GM19035 (cell line): ENCODE data around the gene BRCA2.
A peak's percentile ranks its signal among the peaks of the same experiment; 100 is the strongest.

Source experiments
- ATAC-seq: cut with Tn5 transposase; IDR thresholded peaks from one replicate; pipeline ENCODE4 v1.9.1; 2021; ENCODE audit not compliant: unreplicated experiment

Gene BRCA2

DNA sequence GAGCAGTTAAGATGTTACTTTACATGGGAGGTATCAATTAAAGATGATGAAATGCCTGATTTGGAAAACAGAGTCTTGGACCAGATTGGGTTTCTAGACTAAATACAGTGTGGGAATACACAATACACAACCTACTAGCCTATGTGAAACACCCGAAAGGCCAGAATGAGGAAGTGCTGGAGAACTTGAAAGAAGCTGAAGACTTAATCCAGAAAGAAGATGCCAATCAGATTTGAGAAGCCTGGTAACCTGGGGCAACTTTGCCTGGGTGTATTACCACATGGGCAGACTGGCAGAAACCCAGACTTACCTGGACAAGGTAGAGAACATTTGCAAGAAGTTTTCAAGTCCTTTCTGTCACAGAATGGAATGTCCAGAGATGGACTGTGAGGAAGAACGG lies 69.4 kb downstream of the BRCA2 start:
- ATAC-seq, result no peak

DNA sequence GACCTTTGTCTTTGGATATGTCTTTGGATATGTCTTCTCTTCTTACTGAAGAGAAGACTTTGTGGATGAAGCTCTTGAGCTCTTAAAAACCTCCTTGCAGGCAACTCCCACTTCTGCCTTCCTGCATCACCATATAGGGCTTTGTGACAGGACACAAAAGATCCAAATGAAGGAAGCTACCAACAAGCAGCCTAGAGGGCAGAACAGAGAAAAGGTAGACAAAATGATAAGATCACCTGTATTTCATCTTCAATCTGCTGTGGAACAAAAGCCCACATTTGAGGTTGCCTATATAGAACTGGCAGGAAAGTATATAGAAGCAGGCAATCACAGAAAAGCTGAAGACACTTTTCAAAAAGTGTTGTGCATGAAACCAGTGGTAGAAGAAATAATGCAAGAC lies 70.1 kb downstream of the BRCA2 start:
- no peak for ATAC-seq

DNA sequence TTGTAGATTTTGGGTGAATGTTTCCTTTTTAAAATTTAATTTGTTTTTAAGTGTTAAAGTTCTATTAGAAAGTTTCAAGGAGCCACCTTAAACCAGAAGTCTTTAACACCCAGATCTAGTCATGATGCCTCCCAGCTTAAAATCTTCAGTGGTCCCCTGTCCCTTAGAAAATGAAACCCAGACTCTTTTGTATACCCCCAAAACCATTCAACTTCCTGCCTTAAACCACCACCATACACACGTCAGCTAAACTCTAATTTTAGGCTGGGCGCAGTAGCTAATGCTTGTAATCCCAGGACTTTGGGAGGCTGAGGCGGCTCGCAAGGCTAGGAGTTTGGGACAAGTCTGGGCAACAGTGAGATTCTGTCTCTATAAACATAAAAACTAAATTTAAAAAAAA lies 74.7 kb downstream of the BRCA2 start:
- ATAC-seq, result no peak

DNA sequence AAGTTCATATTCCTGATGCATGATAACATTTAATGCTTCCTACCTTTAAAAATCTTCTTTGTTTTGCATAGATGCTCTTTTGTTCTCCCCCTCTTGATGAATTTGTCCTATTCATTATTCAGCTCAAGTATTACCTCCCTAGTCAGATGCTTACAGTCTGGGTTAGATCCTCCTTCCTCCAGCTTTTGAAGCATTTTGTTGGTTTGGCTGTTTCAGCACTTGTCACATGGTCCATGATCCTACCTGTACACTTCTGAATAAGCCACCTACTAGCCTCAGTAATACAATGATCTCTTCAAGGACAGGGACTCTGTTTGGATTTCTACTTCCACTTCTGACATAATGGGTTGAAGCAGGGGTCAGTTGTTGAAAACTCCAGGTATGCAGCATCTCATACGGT lies 75.2 kb downstream of the BRCA2 start:
- no peak for ATAC-seq

DNA sequence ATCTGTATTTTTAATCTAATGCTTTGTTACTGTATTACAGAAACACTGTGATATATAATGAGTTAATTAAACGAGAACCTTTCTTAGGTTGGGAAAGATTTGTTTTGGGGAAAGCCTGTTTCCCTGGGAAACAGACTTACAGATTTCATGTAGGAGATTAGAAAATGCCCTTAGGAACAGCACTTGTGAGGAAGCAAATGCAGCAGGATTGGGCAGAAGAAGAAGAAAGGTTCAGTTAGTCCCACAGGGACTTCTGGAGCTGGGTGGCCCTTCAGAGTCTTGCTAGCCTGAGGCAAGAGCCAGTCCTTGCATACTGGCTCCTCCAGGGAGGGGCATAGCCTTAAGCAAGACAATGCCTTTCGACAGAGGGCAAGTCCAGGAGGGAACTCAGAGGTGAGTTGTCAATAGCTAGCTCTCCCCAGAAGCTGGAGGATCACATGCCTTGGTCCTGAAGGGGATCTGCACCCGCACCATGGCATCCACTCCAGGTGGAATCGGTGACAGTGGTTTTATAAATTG lies 75.9 kb downstream of the BRCA2 start:
- no peak for ATAC-seq

DNA sequence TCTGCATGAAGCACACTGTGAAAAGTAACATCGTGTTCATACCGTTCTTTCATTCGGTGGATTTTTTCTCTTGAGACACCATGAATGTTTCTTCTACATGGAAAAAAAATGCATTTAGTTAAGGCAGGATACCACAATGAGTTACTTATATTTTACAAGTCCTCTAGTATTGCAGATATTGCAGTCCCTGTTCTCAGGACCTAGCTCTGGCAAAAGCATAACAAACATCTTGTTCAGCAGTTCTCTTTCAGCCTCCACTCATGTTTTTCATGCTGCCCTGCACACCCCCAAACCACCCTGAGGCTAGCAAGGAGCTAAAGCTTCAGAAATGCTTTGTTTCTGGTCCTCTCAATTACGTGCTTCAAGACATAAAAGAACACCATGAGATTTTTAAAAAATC lies 87.8 kb downstream of the BRCA2 start:
- no peak for ATAC-seq

DNA sequence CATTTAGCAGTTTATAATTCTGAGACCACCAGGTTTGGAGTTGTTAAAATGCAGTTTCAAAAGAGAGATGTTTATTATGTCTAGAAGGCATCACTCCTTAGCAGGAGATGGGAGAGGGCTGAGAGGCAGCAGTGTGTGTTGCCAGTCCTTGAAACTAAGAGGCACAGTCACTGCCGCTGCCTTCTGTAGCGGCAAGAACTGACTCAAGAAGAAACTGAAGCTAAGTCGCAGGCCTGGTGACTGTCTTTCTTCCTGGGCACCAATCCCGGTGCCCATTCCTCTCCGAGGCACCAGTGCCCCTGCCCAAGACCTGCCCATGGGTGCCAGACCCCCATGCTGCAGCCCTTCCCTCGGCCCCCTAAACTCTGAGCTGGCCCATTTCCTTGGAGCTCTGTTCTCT lies 92.5 kb downstream of the BRCA2 start:
- ATAC-seq, result peak; percentile 68

DNA sequence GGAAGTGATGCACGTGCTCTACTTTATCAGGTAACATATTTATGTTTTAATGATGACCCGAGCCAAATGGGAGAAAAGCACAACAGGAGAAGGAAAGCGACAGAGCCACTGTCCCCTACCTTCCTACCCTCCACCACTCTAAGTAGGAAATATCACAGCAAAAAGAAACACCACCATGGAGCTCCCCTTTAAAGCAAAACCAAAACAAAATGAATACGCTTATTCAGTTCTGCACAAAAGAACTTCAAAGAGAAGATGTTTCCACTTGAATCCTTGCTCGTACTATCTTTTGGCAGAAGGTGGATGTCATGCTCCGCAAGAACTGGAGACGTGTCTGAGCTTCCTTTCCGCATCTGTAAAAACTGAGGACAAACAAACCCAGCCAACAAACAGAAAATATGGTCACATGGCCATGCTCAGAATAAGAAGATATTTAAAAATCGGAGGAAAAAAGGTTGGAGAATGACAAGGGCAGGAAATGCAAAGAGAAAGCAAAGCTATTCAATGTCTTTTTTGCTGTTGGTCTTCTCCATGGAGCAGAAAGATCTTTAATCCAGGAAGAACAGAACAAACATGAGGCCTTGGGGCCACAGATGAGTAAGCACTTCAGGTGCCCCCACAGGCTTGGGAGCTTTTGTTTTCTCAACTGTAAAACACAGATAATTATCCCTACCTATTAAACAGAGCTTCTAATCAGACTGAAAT lies 93.1 kb downstream of the BRCA2 start:
- peak; percentile 33 for ATAC-seq

DNA sequence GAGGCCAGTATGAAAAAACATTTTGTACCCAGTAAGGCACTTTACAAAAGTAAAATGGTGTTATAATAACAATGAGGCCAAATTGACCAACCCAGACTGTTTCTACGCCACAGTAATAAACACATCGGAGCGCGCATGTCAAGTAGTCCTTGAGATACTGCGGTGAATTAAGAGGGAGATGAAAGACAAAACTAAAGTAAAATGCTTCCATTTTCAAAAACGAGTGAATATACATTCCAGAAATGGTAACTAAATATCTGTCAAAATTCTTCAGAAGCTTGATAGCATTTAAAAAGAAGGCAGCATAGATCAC lies 93.6 kb downstream of the BRCA2 start:
- ATAC-seq, result no peak

DNA sequence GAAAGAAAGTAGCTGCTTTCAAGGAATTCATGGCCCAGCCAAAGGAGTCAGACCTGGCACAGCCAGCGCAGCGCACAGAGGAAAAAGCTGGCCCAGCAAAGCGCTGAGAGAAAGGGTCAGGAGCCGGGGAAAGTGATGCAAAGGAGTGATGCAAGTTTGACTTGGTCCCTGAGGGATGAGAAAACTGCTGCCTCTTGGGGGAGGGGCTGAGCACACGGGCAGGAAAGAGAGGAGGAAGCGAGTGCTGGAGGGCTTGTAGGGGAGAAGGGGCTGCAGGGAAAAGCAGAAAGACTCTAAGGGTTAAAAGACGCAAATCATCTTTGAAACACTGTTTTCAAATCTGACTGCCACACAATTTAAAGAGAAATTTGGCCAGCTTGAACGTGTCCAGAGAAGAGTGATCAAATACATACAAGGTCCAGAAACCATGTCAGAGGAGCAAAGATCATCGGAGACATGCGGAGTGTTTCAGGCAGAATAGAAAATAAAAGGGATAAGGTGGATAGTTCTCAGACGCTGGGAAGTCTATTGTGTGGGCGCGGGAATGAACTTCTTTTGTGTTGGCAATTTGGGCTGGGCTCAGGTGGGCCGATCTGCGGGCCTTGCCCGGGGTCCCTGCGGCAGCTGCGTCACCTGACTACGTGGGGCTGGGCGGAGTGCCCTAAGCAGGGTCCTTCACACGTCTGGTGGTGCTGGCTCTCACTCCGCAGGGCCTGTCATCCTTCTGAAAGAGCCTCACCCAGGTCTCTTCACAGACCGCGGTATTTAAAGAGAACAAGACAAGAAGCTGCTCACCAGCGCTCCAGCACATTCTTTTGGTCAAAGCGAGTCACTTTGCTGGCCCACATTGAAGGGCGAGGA lies 94.5 kb downstream of the BRCA2 start:
- no peak for ATAC-seq

DNA sequence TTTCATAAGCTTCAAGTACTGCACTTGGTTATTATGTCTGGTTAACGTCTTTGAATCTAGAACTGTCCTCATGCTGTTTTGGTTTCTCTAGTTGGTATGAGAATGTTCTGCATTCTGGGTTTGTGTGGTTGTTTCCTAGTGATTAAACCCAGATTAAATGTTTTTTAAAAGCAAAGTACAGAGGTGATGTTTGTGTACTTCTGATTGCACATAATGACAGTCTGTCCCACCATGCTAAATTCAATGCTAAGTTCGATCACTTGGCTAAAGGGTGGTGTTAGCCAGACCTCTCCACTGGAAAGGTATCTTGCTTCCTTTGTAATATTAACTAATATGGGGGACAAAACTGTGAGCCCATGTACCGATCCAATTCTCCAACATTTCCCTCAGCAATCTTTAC lies 98.0 kb downstream of the BRCA2 start:
- no peak for ATAC-seq

DNA sequence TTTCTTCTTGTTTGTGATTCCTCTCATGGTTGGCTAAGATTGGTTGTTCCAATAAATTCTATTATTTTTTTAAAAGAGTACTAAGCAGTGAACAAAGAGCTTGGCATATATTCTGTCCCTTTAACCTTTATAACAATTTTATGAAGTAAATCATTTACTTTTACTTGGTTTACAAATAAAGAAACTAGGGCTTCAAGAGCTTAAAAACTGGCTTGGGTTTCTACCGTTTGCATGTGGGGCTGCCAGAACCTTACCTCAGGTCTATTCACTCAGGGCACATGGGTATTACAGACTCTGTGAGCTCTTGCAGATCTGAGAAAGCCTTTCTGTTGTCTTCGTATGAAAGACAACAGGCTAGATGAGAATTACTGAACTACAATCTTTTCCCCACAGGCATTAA lies 99.3 kb downstream of the BRCA2 start:
- no peak for ATAC-seq

DNA sequence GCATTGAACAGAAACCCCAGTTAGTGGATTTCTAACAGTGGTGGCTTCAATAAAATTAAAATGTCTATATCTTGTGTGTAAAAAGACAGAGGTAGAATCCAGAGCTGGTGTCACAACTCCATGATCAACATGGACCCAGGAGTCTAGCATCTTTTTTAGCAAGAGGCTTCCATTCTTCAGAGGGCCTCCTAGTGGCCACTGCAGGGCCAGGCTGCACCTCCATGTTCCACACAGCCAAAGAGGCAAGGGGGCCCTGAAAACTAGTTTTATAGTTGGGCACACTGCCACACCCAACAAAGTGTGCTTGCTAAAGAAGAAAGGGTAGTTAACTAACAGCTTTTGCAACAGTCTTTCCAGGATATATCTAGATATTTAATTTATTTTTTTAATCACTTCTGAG lies 99.7 kb downstream of the BRCA2 start:
- ATAC-seq, result no peak

DNA sequence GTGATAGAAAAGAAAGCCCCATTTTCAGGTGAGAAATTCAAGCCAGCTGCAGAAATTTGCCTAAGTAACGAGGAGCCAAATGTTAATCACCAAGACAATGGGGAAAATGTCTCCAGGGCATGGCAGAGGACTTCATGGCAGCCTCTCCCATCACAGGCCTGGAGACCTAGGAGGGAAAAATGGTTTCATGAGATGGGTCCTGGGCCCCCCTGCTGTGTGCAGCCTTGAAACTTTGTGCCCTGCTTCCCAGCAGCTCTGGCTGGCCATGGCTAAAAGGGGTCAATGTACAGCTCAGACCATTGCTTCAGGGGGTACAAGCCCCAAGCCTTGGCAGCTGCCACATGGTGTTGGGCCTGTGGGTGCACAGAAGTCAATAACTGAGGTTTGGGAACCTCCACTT lies 102.7 kb downstream of the BRCA2 start:
- no peak for ATAC-seq

DNA sequence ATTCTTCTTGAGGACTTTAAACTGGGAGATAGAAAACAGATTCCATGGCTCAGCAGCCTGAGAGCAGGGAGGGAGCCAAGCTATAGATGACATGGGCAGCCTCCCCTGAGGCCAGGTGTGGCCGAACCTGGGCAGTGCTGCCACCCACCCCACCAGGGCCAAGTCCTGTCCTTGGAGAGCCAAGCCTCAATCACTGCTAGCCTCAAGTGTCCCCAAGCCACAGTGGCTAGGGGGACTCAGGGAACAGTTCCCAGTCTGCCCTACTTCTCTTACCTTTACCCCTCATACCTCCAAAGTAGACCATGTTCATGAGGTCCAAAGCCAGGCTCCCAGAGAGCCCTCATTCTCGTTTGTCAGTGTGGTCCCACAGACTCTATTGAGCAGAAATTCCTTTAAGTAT lies 104.6 kb downstream of the BRCA2 start:
- ATAC-seq, result no peak

DNA sequence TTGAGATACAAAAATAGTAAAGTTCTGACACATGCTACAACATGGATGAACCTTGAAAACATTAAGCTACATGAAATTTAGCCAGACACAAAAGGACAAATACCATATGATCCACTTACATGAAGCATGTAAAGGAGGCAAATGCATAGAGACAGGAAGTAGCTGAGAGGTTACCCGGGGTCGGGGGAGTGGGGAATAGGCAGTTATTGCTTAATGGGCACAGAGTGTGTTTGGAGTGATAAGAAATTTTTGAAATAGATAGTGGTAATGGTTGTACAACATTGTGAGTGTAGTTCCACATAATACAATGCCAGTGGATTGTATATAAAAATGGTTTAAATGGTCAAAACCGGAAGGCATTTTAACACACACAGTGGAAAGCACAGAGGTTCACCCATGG lies 108.3 kb downstream of the BRCA2 start:
- ATAC-seq, result no peak

DNA sequence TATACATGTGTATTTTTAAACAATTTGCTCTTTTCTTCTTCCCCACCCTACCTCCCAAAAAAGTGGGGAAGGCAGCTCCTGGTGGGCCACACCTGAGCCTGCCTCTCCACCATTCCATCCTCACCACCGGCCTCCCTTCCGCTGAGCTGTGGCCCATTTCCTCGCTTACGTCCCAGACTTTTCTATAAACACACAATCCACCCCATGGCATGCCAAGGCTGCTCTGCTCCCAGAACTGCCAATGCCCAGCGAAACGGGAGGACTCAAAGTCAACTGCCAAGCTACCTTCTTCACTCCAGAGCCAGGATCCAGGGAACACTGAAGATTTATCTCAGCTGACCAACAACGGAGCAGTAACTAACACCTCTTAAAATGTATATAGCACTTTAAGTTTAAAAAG lies 109.8 kb downstream of the BRCA2 start:
- no peak for ATAC-seq

DNA sequence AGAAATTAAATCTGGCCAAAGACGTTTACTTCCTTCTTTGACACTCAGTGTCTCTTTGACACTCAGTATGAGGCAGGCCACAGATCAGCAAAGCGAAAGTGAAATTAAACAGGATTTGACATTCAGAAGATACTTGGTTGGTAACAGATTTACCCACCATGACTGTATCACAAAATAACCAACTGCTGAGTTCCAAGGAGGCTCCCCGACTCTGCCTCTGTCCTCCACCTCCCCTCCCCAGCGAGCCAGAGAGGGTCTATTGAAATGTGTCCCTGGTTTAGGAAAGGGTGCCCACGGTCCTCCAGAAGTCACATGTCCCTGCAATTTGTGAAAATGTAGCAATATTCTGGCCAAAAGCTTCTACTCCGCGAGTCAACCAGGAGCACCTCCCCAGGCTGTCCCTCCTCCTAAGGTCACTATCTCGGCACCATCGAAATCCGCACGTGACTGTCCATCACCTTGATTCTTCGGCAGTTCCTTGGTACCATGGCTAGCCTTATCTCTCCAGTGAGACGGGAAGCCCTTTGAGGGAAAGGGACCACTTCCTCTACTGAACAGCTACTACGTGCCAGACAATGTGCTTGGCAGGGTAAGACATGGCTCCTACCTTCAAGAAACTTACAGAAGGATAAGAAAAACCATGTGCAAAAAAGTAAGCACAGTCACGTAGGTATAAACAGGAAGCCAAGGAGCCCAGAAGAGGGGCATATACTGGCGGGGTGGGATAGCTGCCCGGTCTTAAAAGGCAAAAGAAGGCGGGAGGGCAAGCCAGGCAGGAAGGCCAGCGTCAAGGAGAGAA lies 111.1 kb downstream of the BRCA2 start:
- ATAC-seq, result peak; percentile 42

DNA sequence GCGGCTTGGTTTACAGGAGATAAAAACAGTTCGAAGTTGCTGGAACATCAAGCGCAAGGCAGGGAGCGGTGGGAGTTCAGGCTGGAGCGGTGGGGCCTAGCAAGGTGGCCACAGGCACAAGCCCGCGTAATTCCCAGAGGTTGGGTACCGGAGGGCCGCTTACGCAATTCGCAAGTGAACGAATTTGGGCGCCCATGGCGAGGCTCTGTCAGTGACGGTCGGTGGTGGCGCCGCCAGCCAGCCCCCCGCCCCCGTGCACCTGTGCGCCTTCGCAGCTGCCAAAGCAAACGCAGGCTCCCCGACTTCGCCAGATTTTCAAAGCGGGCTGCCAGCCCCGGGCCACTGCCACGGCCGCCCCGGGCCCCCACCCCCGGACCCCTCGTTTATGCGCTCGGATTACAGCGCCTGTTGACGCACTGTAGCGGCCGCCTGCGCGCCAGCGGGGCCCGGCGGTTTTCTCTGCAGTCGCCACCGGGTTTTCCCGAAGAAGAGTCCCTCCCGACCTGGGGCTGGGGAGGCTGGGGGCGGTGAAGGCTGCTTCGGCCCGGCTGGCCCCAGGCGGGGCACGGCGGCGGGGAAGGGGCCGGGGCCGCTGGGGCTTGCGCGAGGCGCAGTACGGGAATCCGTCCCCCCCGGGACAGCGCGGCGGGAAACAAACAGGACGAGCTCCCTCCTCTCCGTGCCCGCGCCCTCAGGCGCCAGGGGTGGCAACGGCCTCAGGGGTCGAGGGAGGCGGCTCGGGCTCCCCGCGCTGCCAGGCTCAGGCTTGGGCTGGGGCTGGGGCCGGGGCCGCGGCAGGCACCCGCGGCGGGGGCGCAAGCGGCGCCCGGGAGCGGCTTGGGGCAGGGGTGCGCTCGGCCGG lies 111.9 kb downstream of the BRCA2 start:
- ATAC-seq, result peak; percentile 17

DNA sequence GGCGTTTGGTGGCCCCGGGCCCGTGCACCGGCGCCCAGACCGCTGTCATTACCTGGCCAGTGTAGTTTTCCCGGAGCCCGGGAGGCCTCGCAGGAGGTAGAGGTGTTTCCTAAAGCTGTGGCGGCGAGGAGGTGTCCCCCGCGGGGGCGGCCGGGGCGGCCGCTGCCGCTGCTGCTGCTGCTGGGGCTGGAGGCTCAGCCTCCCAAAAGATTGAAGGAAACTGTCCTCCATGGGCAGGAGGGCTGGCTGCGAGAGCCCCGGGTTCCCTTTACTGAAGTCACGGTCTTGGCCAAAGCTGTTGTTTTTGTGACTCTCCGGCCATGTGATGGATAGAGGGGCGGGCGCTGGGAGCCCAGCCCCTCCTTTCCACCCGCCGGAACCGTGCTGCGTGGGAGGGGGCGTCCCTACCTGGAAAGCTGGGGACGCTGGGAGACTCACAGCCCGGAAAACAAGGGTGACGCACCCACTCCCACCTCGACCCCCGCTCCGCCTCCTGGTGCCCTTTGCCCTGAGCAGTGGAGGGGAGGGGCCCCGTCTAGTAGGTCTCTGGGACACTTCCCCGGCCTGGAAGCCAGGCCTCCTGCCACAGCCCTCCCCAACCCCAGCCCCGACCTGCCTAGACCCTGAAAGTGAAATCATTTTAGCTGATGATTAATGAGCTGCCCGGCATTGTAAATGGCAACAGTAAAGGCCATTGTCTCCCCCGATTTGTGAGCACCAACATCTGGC lies 112.7 kb downstream of the BRCA2 start, which contains the start of gene N4BP2L1:
N4BP2L1 (minus strand) TSS at position 279 of the 729 bp plus-strand sequence; CDS start at position 231, 48 bp downstream.
- peak; percentile 67 for ATAC-seq
